PC-9 (cell line): ENCODE measurements around the gene IGF1. TPM values are rescaled to one million over a fixed set of nuclear protein-coding genes. Genes with fewer than 3 reads are reported as not detected.

ENCODE experiments used
- BruUV-seq: library from RNA; stranded (reverse); fragments of 400-500 nt; replicated peaks from 2 replicates; lab custom pipeline; 2021; lab: Mats Ljungman, UMichigan
- CTCF ChIA-PET: fragments of 300-600 bp; sonication (Branson Sonifier 250); formaldehyde crosslinking; loops from one replicate; lab custom pipeline; 2022; ENCODE audit warnings: antibody characterized with exemption; lab: Charles Lee
- POLR2A ChIA-PET: fragments of 300-600 bp; sonication (Branson Sonifier 250); formaldehyde crosslinking; loops from one replicate; lab custom pipeline; 2022; ENCODE audit warnings: antibody characterized with exemption; ENCODE audit not compliant: unreplicated experiment; lab: Charles Lee
- DNase-seq, 2 experiments: peaks; one replicate each; pipeline versions ENCODE4 v3.0.0 to v3.0.0-alpha.2; 2015 to 2022; ENCODE audit warnings: mixed read lengths in 1 of 2
- H2AFZ ChIP-seq: fragments of 200-600 bp; sonication (generic); 2 replicates; pipeline ENCODE4 v1.8.1; 2017; ENCODE audit warnings: antibody characterized with exemption
- H3F3A ChIP-seq: fragments of 200-600 bp; sonication (generic); 2 replicates; pipeline ENCODE4 v1.8.1; 2017; ENCODE audit warnings: antibody characterized with exemption, mild to moderate bottlenecking, low read depth; ENCODE audit not compliant: insufficient read depth
- H3K27ac ChIP-seq: fragments of 200-600 bp; sonication (generic); 2 replicates; pipeline ENCODE4 v1.6.1; 2016; ENCODE audit warnings: mixed run types
- H3K27me3 ChIP-seq: fragments of 200-600 bp; sonication (generic); 2 replicates; pipeline ENCODE4 v1.6.1; 2016; ENCODE audit warnings: low read depth, mixed run types; ENCODE audit not compliant: insufficient read depth
- H3K36me3 ChIP-seq: fragments of 200-600 bp; sonication (generic); 2 replicates; pipeline ENCODE4 v1.6.1; 2016; ENCODE audit warnings: low read depth, mixed run types
- H3K4me1 ChIP-seq: fragments of 200-600 bp; sonication (generic); replicated peaks from 2 replicates; pipeline ENCODE4 v1.6.1; 2016; ENCODE audit warnings: mixed run types; ENCODE audit not compliant: insufficient read depth
- H3K4me2 ChIP-seq: fragments of 200-600 bp; sonication (generic); 2 replicates; pipeline ENCODE4 v1.6.1; 2017; ENCODE audit warnings: mixed run types
- H3K4me3 ChIP-seq: fragments of 200-600 bp; sonication (generic); 2 replicates; pipeline ENCODE4 v1.6.1; 2016; ENCODE audit warnings: mixed run types
- H3K79me2 ChIP-seq: fragments of 200-600 bp; sonication (generic); 2 replicates; pipeline ENCODE4 v1.6.1; 2017; ENCODE audit warnings: low read depth, mixed run types
- H3K9me2 ChIP-seq: fragments of 200-600 bp; sonication (generic); 2 replicates; pipeline ENCODE4 v1.8.1; 2017; ENCODE audit warnings: mild to moderate bottlenecking; ENCODE audit not compliant: insufficient read depth
- H3K9me3 ChIP-seq: fragments of 200-600 bp; sonication (generic); 2 replicates; pipeline ENCODE4 v1.8.1; 2016; ENCODE audit warnings: low read depth; ENCODE audit not compliant: insufficient read depth
- H4K20me1 ChIP-seq: fragments of 200-600 bp; sonication (generic); 2 replicates; pipeline ENCODE4 v1.8.1; 2017; ENCODE audit not compliant: insufficient read depth
- EZH2 ChIP-seq: fragments of 200-600 bp; sonication (generic); IDR thresholded peaks from 2 replicates; pipeline ENCODE4 v1.8.0; 2017; ENCODE audit warnings: antibody characterized with exemption, low read depth
- intact Hi-C: fragments of 100-400 bp; cut with micrococcal nuclease; formaldehyde crosslinking; loops from one replicate; pipeline ENCODE4 v1.10.0; 2022; ENCODE audit not compliant: unreplicated experiment
- total RNA-seq: library from RNA; stranded (reverse); gene quantifications from 2 replicates; pipeline ENCODE4 v1.2.3, GENCODE V29; 2021
- TF ChIP-seq, protein P1 (sequence below): fragments of 200-600 bp; sonication (generic); conservative IDR thresholded peaks from 2 replicates; pipeline ENCODE4 v1.6.1; 2017; ENCODE audit warnings: mixed run types, antibody characterized with exemption, mild to moderate bottlenecking, moderate library complexity

Gene IGF1
- total RNA-seq, 1 experiment from 2014 or later, result not detected

DNA sequence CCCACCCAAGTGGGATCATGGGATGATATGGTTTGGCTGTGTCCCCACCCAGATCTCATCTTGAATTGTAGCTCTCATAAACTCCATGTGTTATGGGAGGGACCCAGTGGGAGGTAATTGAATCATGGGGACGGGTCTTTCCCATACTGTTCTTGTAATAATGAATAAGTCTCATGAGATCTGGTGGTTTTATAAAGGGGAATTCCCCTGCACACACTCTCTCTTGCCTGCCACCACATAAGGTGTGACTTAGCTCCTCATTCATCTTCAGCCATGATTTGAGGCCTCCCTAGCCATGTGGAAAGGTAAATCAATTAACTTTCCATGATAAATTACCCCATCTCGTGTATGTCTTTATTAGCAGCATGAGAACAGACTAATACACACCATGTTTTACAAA, 109.2 kb downstream of the IGF1 start:
- H3K4me1 ChIP-seq, result no peaks in the 10 kb centered on the region
- no peaks in the 10 kb centered on the region for H3K36me3 ChIP-seq
- no peaks in the 10 kb centered on the region for H3K9me2 ChIP-seq
- H3F3A ChIP-seq, result no peaks in the 10 kb centered on the region
- no peaks in the 10 kb centered on the region for H3K27me3 ChIP-seq
- H3K27ac ChIP-seq, result no peak overlapping the region
- DNase-seq, result no peak
- no peaks in the 10 kb centered on the region for H3K79me2 ChIP-seq
- no TSS peak for BruUV-seq
- CTCF ChIA-PET, result no interaction called here
- no peak overlapping the region for H2AFZ ChIP-seq
- H3K4me3 ChIP-seq, result no peak overlapping the region
- no peaks in the 10 kb centered on the region for H4K20me1 ChIP-seq
- H3K4me2 ChIP-seq, result no peak overlapping the region
- intact Hi-C loops, result no loop called here
- H3K9me3 ChIP-seq, result no peaks in the 10 kb centered on the region
- no peak for TF ChIP-seq EZH2
- TF ChIP-seq, protein P1, sequence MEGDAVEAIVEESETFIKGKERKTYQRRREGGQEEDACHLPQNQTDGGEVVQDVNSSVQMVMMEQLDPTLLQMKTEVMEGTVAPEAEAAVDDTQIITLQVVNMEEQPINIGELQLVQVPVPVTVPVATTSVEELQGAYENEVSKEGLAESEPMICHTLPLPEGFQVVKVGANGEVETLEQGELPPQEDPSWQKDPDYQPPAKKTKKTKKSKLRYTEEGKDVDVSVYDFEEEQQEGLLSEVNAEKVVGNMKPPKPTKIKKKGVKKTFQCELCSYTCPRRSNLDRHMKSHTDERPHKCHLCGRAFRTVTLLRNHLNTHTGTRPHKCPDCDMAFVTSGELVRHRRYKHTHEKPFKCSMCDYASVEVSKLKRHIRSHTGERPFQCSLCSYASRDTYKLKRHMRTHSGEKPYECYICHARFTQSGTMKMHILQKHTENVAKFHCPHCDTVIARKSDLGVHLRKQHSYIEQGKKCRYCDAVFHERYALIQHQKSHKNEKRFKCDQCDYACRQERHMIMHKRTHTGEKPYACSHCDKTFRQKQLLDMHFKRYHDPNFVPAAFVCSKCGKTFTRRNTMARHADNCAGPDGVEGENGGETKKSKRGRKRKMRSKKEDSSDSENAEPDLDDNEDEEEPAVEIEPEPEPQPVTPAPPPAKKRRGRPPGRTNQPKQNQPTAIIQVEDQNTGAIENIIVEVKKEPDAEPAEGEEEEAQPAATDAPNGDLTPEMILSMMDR, result no peak
- POLR2A ChIA-PET, result no interaction called here

DNA sequence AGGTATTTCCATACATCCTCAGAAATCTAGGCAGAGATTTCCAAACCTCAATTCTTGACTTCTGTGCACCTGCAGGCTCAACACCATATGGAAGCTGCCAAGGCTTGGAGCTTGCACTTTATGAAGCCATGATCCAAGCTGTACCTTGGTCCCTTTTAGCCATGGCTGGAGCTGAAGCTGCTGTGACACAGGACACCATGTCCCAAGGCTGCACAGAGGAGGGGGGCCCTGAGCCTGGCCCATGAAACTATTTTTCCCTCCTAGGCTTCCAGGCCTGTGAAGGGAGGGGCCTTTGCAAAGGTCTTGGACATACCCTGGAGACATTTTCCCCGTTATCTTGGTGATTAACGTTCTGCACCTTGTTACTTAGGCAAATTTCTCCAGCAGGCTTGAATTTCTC, 110.5 kb downstream of the IGF1 start:
- no peaks in the 10 kb centered on the region for H3K36me3 ChIP-seq
- no peaks in the 10 kb centered on the region for H4K20me1 ChIP-seq
- POLR2A ChIA-PET, result no interaction called here
- BruUV-seq, result no TSS peak
- CTCF ChIA-PET, result no interaction called here
- H3K9me3 ChIP-seq, result no peaks in the 10 kb centered on the region
- H3F3A ChIP-seq, result no peaks in the 10 kb centered on the region
- DNase-seq, result no peak
- no peaks in the 10 kb centered on the region for H3K4me1 ChIP-seq
- H3K4me2 ChIP-seq, result no peak overlapping the region
- H3K27ac ChIP-seq, result no peak overlapping the region
- no peak overlapping the region for H3K4me3 ChIP-seq
- H3K27me3 ChIP-seq, result no peaks in the 10 kb centered on the region
- no peak overlapping the region for H2AFZ ChIP-seq
- intact Hi-C loops, result no loop called here
- no peak for TF ChIP-seq EZH2
- TF ChIP-seq, protein P1, result no peak
- no peaks in the 10 kb centered on the region for H3K79me2 ChIP-seq
- no peaks in the 10 kb centered on the region for H3K9me2 ChIP-seq

DNA sequence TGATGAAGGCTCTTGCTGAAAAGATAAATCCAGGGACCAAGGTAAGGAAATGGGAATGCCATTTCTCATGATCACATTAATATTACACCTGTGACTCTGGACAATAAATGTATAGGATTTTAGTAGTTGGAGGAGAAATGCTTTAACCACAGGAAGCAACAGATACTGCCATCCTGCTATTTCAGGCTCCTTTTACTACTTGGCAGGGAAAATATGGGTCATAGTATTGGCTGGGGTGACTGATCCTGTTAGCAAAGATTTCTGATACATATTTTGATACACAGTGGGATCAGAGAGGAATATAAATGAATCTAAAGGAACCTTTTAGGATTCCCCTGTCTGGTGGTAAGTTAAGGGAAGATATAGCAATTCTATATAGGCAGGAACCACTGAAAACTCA, 115.0 kb downstream of the IGF1 start:
- Histone ChIP-seq H3F3A (no peaks in the 10 kb centered on the region), H4K20me1 (no peaks in the 10 kb centered on the region), H3K36me3 (no peaks in the 10 kb centered on the region), H3K4me2 (no peak overlapping the region), H3K4me3 (no peak overlapping the region), H3K27ac (no peak overlapping the region), H3K9me2 (no peaks in the 10 kb centered on the region), H3K27me3 (no peaks in the 10 kb centered on the region), H3K4me1 (no peaks in the 10 kb centered on the region), H3K79me2 (no peaks in the 10 kb centered on the region), H3K9me3 (no peaks in the 10 kb centered on the region), H2AFZ (no peak overlapping the region)
- POLR2A ChIA-PET, result no interaction called here
- no TSS peak for BruUV-seq
- TF ChIP-seq, protein P1, result no peak
- no peak for TF ChIP-seq EZH2
- no peak for DNase-seq
- CTCF ChIA-PET, result no interaction called here
- intact Hi-C loops, result no loop called here
